Activated naive CD8-positive, alpha-beta T cell treated with anti-CD3 and anti-CD28 coated beads, Interleukin-2, amount 50 U/mL, for 24 hours (primary cell): Measurements from ENCODE around the gene RTN4R.
A peak's percentile ranks its signal among the peaks of the same experiment; 100 is the strongest.
"Not testable (repeated sequence)": the region's sequence is repeated elsewhere in the genome, so short reads cannot be mapped to it uniquely, and the experiment has no call there.

Experiments used
- ATAC-seq: fragments of 150-1000 bp; cut with Tn5 transposase; one replicate; pipeline ENCODE4 v1.10.0; 2021
- DNase-seq: peaks from one replicate; pipeline ENCODE4 v3.0.0; 2021
- H3K27ac Mint-ChIP-seq: one replicate; pipeline ENCODE4 v1.8.0; 2021; ENCODE audit warnings: mild to moderate bottlenecking, mixed read lengths
- H3K27me3 Mint-ChIP-seq: one replicate; pipeline ENCODE4 v1.8.0; 2021; ENCODE audit warnings: mixed read lengths
- H3K36me3 Mint-ChIP-seq: one replicate; pipeline ENCODE4 v1.8.0; 2021; ENCODE audit warnings: low read depth, mixed read lengths
- H3K4me1 Mint-ChIP-seq: one replicate; pipeline ENCODE4 v1.8.0; 2021; ENCODE audit warnings: mixed read lengths
- H3K4me3 Mint-ChIP-seq: one replicate; pipeline ENCODE4 v1.8.0; 2021; ENCODE audit warnings: mild to moderate bottlenecking, moderate library complexity, mixed read lengths
- H3K9me3 Mint-ChIP-seq: one replicate; pipeline ENCODE4 v1.8.0; 2021; ENCODE audit warnings: mixed read lengths

The RTN4R gene

GRCh38 chr22:20284471-20285086, 16.5 kb upstream of the RTN4R start:
- DNase-seq (no peak), ATAC-seq (no peak)
- H3K27me3 Mint-ChIP-seq: peaks cover 1% of the 10 kb centered on the region
- peaks cover 3% of the 10 kb centered on the region for H3K4me1 Mint-ChIP-seq
- H3K27ac Mint-ChIP-seq: no peak overlapping the region
- H3K4me3 Mint-ChIP-seq: no peak overlapping the region
- no peaks in the 10 kb centered on the region for H3K36me3 Mint-ChIP-seq
- no peaks in the 10 kb centered on the region for H3K9me3 Mint-ChIP-seq

- ATAC-seq (no peak), DNase-seq (no peak)
- H3K27ac Mint-ChIP-seq: no peak overlapping the region
- H3K27me3 Mint-ChIP-seq: peaks cover 1% of the 10 kb centered on the region
- H3K36me3 Mint-ChIP-seq: no peaks in the 10 kb centered on the region
- H3K4me3 Mint-ChIP-seq: no peak overlapping the region
- H3K9me3 Mint-ChIP-seq: no peaks in the 10 kb centered on the region
- H3K4me1 Mint-ChIP-seq: peaks cover 5% of the 10 kb centered on the region
Measured at GRCh38 chr22:20283674-20284066, 15.6 kb upstream of the RTN4R start.

GRCh38 chr22:20282901-20283673, 15.0 kb upstream of the RTN4R start:
- ATAC-seq: no peak
- Mint-ChIP-seq H3K9me3 (no peaks in the 10 kb centered on the region), H3K36me3 (no peaks in the 10 kb centered on the region), H3K4me1 (peaks cover 5% of the 10 kb centered on the region), H3K4me3 (no peak overlapping the region), H3K27me3 (peaks cover 1% of the 10 kb centered on the region), H3K27ac (no peak overlapping the region)
- no peak for DNase-seq

DNA sequence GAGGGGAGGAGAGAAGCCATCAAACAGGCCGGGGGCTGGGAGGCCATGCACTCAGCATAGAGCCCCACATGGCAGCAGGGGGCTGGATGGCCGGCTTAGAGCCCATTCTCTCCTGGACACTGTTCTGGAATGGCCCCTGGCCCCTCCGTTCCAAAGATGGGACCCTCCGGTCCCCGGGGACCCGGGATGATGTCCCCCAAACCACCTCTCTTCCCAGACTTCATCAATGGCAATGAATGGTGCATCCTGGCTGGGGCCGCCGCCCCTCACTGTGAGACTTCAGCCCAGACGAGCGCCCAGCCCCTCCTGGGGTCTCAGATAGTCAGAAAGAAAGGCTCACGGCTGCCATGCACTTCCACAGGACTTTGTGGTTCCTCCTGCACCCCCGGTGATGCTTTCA, 13.8 kb upstream of the RTN4R start:
- ATAC-seq: no peak
- Mint-ChIP-seq H3K9me3 (no peaks in the 10 kb centered on the region), H3K36me3 (no peaks in the 10 kb centered on the region), H3K27ac (no peak overlapping the region), H3K4me1 (peaks cover 5% of the 10 kb centered on the region), H3K4me3 (no peak overlapping the region), H3K27me3 (peaks cover 1% of the 10 kb centered on the region)
- no peak for DNase-seq

DNA sequence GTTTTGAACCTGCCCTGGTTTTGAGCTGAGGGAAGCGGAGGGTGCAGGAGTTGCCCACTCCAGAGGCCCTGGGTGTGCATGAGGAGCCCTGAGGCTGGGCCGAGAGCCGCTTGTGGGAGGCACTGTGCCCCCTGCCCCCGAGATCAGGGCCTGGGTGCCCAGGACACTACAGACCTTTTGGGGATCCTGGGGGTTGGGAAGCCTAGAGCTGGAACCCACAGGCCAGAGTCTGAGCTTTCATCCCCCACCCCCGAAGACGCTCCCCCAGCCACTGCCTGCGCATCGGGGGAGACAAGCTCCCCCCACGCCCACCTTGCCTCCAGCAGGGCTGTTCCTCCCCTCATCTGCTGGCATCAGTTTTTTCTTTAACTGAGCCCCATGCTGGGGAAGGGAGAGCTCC, 13.4 kb upstream of the RTN4R start:
- not testable (repeated sequence) for H3K4me1 Mint-ChIP-seq, ATAC-seq, H3K27me3 Mint-ChIP-seq, DNase-seq, H3K9me3 Mint-ChIP-seq, H3K36me3 Mint-ChIP-seq, H3K27ac Mint-ChIP-seq, H3K4me3 Mint-ChIP-seq

GRCh38 chr22:20280866-20281265, 12.7 kb upstream of the RTN4R start:
- DNase-seq: no peak
- Mint-ChIP-seq H3K27ac (no peak overlapping the region), H3K36me3 (no peaks in the 10 kb centered on the region), H3K4me1 (peaks cover 5% of the 10 kb centered on the region), H3K9me3 (no peaks in the 10 kb centered on the region), H3K27me3 (no peaks in the 10 kb centered on the region), H3K4me3 (no peak overlapping the region)
- ATAC-seq: no peak

GRCh38 chr22:20280163-20280562, 12.0 kb upstream of the RTN4R start:
- not testable (repeated sequence) for H3K4me1 Mint-ChIP-seq, ATAC-seq, DNase-seq, H3K4me3 Mint-ChIP-seq, H3K27me3 Mint-ChIP-seq, H3K9me3 Mint-ChIP-seq, H3K36me3 Mint-ChIP-seq, H3K27ac Mint-ChIP-seq

DNA sequence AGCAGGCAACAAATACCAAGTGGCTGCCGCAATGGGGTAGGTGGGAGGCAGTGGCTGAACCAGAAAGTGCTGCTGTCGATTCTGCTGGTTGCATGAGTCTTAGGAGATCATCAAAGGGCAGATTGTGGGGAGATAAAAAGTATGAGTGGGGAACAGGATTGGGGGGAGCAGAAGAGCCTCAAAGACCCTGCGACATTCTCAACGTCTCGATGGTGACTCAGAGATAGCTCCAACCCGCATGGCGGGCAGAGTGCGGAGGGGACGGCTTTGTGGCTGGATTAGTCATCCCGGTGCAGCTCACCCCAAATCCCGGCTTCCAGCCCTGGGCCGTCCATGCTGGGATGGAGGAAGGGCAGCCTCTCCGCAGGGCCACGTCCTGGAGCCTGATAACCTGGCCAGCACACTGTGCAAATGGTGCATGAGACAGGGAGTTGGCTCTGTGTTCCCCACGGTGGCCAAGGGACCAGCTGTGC, 11.6 kb upstream of the RTN4R start:
- peak overlapping the region; percentile 7 for H3K27ac Mint-ChIP-seq
- DNase-seq (no peak), ATAC-seq (peak; percentile 60)
- H3K36me3 Mint-ChIP-seq: no peaks in the 10 kb centered on the region
- H3K9me3 Mint-ChIP-seq: no peaks in the 10 kb centered on the region
- H3K27me3 Mint-ChIP-seq: no peaks in the 10 kb centered on the region
- peaks cover 5% of the 10 kb centered on the region for H3K4me1 Mint-ChIP-seq
- H3K4me3 Mint-ChIP-seq: no peak overlapping the region

DNA sequence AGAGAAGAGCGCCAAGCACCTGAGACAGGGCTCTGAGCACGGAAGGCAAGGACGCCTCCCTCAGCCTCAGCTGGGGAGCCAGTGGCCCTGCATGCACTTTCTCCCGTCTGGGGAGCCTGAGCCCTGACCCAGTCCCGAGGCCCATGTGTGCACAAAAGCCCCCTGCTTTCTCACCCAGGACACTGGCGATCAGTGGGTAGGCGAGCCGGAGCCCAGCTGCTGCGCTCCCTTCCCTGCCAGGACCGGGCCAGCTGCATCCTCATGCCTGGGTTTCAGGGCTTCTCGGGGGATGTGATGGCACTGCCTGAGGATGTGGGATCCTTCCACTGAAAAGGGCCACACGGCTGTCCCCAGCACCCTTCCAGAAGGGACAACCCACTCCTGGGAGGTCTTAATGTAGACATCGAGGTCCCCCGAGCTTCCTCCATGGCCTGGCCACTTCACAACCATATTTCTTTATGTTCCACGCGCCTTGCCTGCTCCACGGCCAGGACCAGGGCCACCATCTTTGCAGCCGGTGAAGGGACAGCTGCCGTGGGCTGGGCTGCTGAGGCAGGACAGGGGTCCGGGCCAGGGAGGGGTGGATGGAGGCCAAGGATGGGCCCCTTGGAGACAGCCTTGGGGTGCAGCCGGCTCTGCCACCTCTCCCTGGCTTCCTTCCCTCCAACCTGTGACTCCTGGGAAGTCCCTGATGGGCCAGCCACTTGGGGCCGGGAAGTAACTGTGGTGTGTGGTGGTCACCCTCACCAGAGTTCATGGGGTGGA, 10.8 kb upstream of the RTN4R start:
- H3K4me1 Mint-ChIP-seq, H3K27me3 Mint-ChIP-seq, ATAC-seq, DNase-seq, H3K9me3 Mint-ChIP-seq, H3K27ac Mint-ChIP-seq, H3K4me3 Mint-ChIP-seq, H3K36me3 Mint-ChIP-seq: not testable (repeated sequence)

GRCh38 chr22:20277936-20278635, 10.0 kb upstream of the RTN4R start:
- DNase-seq, H3K36me3 Mint-ChIP-seq, H3K4me1 Mint-ChIP-seq, H3K9me3 Mint-ChIP-seq, H3K27me3 Mint-ChIP-seq, ATAC-seq, H3K4me3 Mint-ChIP-seq, H3K27ac Mint-ChIP-seq: not testable (repeated sequence)

DNA sequence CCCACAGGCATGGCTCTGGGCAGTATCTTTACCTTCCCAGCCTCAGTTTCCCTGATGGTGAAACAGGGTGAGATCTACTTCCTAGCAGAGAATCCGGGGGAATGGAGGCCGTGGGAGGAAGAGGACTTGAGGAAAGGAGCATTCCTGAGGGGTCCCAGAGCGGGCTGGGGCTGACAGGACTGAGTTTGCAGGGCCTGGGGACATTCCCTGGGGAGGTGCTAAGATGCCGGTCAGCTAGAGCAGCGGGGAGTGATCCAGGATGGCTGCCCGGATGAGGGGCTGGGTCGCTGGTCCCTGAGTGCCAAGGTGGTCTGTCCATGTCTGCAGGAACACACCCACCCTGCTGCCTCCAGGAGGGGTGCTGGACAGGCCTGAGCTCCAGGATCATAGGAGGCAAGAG, 8.3 kb upstream of the RTN4R start:
- Mint-ChIP-seq H3K4me3 (no peak overlapping the region), H3K27me3 (no peaks in the 10 kb centered on the region), H3K36me3 (no peaks in the 10 kb centered on the region), H3K27ac (no peak overlapping the region), H3K4me1 (peaks cover 5% of the 10 kb centered on the region), H3K9me3 (no peaks in the 10 kb centered on the region)
- ATAC-seq (no peak), DNase-seq (no peak)

- Mint-ChIP-seq H3K4me1 (peaks cover 5% of the 10 kb centered on the region), H3K9me3 (no peaks in the 10 kb centered on the region), H3K27ac (no peak overlapping the region), H3K27me3 (no peaks in the 10 kb centered on the region), H3K4me3 (no peak overlapping the region), H3K36me3 (no peaks in the 10 kb centered on the region)
- DNase-seq: no peak
- no peak for ATAC-seq
Measured at GRCh38 chr22:20275836-20276235, 7.7 kb upstream of the RTN4R start.

GRCh38 chr22:20275325-20275724, 7.2 kb upstream of the RTN4R start:
- H3K27ac Mint-ChIP-seq, H3K9me3 Mint-ChIP-seq, ATAC-seq, H3K4me3 Mint-ChIP-seq, DNase-seq, H3K4me1 Mint-ChIP-seq, H3K36me3 Mint-ChIP-seq, H3K27me3 Mint-ChIP-seq: not testable (repeated sequence)

GRCh38 chr22:20274374-20274773, 6.3 kb upstream of the RTN4R start:
- H3K27me3 Mint-ChIP-seq, H3K36me3 Mint-ChIP-seq, H3K9me3 Mint-ChIP-seq, H3K4me3 Mint-ChIP-seq, ATAC-seq, DNase-seq, H3K4me1 Mint-ChIP-seq, H3K27ac Mint-ChIP-seq: not testable (repeated sequence)
